Lower leg skin (tissue), 3 donors: ENCODE data around the gene GAST.

Experiments used
- CTCF ChIP-seq, 3 donors: fragments of 450-650 bp; IDR thresholded peaks; one replicate each; pipeline ENCODE4 v1.5.1; 2016; ENCODE audit warnings: antibody characterized with exemption in 3 of 3, mild to moderate bottlenecking in 3 of 3, moderate library complexity in 2 of 3
- POLR2A ChIP-seq, 2 donors: fragments of 450-650 bp; IDR thresholded peaks; one replicate each; pipeline ENCODE4 v1.6.1; 2016 to 2017; ENCODE audit warnings: antibody characterized with exemption in 2 of 2, mild to moderate bottlenecking in 1 of 2, moderate library complexity in 1 of 2

GRCh38 chr17:41751288-41751687 is 39.2 kb downstream of the GAST start:
- TF ChIP-seq CTCF (IDR thresholded peaks at IDR 0.05) (no peak), POLR2A (IDR thresholded peaks at IDR 0.05) (no peak)
